ENCODE results near the gene SERPINA5.

SERPINA5 gene

DNA sequence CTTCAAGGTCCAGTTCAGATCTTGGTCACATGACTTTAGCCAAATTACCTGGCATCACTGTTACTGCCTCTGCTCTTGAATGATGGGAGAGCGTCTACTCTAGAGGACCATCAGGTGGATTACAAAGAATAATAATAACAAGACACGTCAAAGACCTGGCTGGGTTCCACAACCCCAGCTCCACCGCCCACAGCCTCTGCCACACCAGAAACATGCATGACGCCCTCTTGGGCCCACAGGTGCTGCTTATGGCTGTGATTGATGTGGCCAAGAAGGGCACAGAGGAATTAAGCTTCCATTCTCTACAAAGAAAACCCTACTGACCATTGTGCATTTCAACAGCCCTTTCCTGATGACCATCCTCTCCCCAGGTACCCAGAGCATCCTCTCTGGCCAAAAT is 49.2 kb downstream of the SERPINA5 start:
- DNase-seq (ENCODE audit: low read depth): no peak
- H3K4me3 ChIP-seq (ENCODE audit: low read depth, low read length): no peak overlapping the region
- TF ChIP-seq, protein P1, sequence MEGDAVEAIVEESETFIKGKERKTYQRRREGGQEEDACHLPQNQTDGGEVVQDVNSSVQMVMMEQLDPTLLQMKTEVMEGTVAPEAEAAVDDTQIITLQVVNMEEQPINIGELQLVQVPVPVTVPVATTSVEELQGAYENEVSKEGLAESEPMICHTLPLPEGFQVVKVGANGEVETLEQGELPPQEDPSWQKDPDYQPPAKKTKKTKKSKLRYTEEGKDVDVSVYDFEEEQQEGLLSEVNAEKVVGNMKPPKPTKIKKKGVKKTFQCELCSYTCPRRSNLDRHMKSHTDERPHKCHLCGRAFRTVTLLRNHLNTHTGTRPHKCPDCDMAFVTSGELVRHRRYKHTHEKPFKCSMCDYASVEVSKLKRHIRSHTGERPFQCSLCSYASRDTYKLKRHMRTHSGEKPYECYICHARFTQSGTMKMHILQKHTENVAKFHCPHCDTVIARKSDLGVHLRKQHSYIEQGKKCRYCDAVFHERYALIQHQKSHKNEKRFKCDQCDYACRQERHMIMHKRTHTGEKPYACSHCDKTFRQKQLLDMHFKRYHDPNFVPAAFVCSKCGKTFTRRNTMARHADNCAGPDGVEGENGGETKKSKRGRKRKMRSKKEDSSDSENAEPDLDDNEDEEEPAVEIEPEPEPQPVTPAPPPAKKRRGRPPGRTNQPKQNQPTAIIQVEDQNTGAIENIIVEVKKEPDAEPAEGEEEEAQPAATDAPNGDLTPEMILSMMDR (IDR thresholded peaks at IDR 0.05; ENCODE audit: control insufficient read depth, extremely low read depth, insufficient read depth): no peak

DNA sequence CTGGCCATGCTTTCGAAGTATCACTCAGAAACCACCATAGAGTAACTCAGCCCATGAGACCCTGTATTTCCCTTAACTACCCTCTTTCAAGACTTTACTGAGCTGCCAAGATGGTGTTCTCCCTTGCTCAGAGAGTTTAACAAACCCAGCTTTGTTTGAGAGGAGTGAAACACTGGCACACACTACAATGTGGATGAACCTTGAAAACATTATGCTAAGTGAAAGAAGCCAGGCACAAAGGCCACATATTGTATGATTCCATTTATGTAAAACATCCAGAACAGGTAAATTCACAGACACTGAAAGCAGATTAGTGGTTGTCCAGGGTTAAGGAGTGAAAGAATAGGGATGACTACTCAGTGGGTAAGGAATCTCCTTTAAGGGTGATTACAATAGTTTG is 49.8 kb downstream of the SERPINA5 start:
- DNase-seq (ENCODE audit: low read depth): no peak
- no peak overlapping the region for H3K4me3 ChIP-seq (ENCODE audit: low read depth, low read length)
- TF ChIP-seq, protein P1 (IDR thresholded peaks at IDR 0.05; ENCODE audit: control insufficient read depth, extremely low read depth, insufficient read depth): no peak

DNA sequence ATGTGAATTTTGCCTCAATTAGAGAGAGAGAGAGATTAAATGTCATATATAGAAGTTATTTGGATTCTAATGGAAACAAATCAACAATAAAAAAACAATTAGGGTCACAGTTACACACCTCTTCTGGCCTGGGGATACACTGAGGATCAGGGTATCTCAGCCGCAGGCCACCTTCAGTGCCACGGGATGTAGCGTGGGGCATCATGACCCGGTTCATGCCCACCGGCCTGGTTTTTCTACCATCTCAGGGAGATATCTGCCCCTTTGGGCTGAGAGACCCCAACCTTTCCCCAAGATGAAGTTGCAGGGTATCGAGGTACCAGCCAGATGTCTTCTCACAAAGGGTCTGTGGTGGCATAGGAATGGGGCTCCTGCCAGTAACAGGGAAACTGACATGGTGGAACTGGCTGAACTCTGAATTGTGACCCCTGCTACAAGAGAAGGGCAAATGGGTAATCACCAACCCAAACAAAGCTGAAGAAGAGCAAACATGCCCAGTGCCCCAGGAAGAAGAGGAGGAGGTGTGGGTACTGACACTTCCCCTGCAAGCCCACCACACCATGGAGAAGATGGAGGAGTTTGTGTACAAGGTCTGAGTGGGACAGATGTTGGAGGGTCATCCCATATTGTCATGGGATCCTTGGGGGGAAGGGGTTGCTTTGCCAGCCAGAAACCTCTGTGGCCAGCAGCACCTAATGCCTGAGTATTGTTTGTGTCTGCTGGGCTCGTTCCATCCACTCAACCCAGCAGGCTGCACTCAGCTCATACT is 50.5 kb downstream of the SERPINA5 start:
- TF ChIP-seq, protein P1 (IDR thresholded peaks at IDR 0.05; ENCODE audit: control insufficient read depth, extremely low read depth, insufficient read depth): no peak
- DNase-seq (ENCODE audit: low read depth): no peak
- no peak overlapping the region for H3K4me3 ChIP-seq (ENCODE audit: low read depth, low read length)

DNA sequence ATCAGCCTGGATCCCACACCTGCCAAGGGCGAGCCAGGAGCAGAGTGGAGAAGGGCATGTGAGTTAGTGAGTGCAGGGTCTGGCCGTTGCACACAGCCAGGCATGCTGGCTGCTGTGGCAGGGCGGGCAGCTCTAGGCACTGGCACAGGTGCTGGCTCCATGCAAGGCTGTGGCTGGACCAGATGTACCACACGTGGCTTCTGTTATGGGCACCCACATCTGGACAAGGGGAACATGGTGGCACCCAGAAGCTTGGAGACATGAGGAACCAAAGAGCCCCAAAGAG is 51.0 kb downstream of the SERPINA5 start:
- TF ChIP-seq, protein P1 (IDR thresholded peaks at IDR 0.05; ENCODE audit: control insufficient read depth, extremely low read depth, insufficient read depth): no peak
- no peak overlapping the region for H3K4me3 ChIP-seq (ENCODE audit: low read depth, low read length)
- no peak for DNase-seq (ENCODE audit: low read depth)

DNA sequence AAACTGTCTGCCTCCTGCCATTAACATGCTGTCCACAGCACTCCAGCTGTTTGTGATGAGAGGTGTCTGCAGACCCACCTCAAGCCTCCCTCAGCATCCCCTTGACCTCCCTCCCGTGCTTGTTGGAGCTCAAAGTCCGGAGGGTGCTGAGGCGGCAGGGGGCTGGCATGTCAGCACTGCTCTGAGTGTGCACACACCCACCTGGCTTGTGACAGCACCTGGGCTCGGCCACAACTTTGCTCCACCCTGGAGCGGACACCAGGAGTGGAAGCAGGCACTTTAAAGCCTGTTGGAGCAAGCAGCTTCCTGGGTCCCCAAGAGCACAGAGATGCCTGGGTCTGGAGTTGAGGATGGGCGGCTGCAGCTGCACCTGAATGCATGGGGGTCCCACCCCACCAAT is 51.9 kb downstream of the SERPINA5 start:
- DNase-seq (ENCODE audit: low read depth): no peak
- TF ChIP-seq, protein P1 (IDR thresholded peaks at IDR 0.05; ENCODE audit: control insufficient read depth, extremely low read depth, insufficient read depth): no peak
- H3K4me3 ChIP-seq (ENCODE audit: low read depth, low read length): no peak overlapping the region

DNA sequence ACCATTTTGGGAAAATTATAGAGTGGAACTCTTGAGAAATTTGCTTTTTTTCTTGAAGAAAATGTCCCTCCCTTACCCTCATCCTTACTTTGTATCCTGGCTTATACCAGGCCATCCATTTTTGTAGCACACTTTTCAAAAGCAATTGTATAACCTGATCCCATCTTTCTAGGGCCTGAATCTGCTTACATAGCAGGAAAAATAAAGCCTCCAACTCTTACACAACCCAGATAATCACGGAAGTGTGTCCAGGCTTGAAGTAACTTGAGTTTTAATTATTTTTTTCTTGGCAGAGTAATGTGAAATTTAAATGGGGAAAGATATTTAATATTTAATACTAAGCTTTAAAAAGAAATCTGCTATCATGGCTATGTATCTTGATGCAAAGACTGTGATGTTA is 53.9 kb downstream of the SERPINA5 start:
- TF ChIP-seq, protein P1 (IDR thresholded peaks at IDR 0.05; ENCODE audit: control insufficient read depth, extremely low read depth, insufficient read depth): no peak
- no peak overlapping the region for H3K4me3 ChIP-seq (ENCODE audit: low read depth, low read length)
- DNase-seq (ENCODE audit: low read depth): no peak
